Colonic mucosa (tissue), 4 donors: ENCODE data around the gene POMGNT2. TPM values are rescaled to one million over a fixed set of nuclear protein-coding genes. Genes with fewer than 3 reads are reported as not detected.

Source experiments
- DNase-seq: peaks from one replicate; pipeline ENCODE4 v3.0.0-alpha.2; 2020
- H3K27ac ChIP-seq: fragments of 200-600 bp; one replicate; pipeline ENCODE4 v1.8.0; 2021
- H3K27me3 ChIP-seq: fragments of 200-600 bp; one replicate; pipeline ENCODE4 v1.8.0; 2021
- H3K36me3 ChIP-seq: fragments of 200-600 bp; one replicate; pipeline ENCODE4 v1.8.0; 2021
- H3K4me1 ChIP-seq: fragments of 200-600 bp; one replicate; pipeline ENCODE4 v1.8.0; 2021; ENCODE audit warnings: mild to moderate bottlenecking
- H3K4me3 ChIP-seq: fragments of 200-600 bp; one replicate; pipeline ENCODE4 v1.8.0; 2021
- H3K9ac ChIP-seq, 2 donors: one replicate each; pipeline ENCODE4 v1.7.0; 2013; ENCODE audit warnings: control low read depth in 2 of 2, low read depth in 2 of 2, low read length in 2 of 2
- H3K9me3 ChIP-seq: fragments of 200-600 bp; one replicate; pipeline ENCODE4 v1.8.0; 2021
- intact Hi-C: fragments of 100-400 bp; cut with DNase I; formaldehyde crosslinking; loops from one replicate; pipeline ENCODE4 v1.14.1; 2022
- total RNA-seq, 2 donors: library from RNA; stranded (reverse); fragmentation: NEBNext Ultra II Directional in 1 of 2; extraction: Animal tissue kit (Norgen Biotek cat#: 25700) in 1 of 2; gene quantifications; one replicate each; pipeline ENCODE4 v1.2.1, GENCODE V29; 2021
- TF ChIP-seq, protein P1 (sequence below): fragments of 200-600 bp; IDR thresholded peaks from one replicate; pipeline ENCODE4 v1.8.0; 2022; ENCODE audit warnings: antibody characterized with exemption, mild to moderate bottlenecking
- donor health status: healthy.
- donor health status: DM: no; HTN: no; CAD: no.
- donor health status: DM: no; HTN: no; CAD: no.

POMGNT2 gene
- total RNA-seq, 2 donors from 2014 or later: 5.2 to 11.0 TPM

DNA sequence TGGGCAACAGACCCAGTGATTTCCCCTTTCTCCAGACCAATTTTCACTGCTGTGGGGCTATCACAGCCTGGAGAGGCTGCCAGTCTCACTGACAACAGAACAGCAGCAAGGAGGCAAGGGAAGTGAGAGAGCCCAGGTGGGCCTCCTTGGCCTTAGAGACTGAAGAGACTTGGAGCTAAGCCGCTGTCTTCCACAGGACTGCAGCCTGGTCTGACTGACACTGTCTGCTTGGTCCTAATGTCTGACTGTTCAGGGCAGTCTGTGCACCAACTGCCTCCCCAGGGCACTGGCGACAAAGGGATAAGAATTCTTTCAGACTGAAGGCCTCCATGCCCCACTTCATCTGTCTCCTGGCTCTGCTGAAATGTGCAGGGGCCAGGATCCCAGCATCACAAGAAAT lies 11.5 kb downstream of the POMGNT2 start:
- Histone ChIP-seq H3K9me3 (no peaks in the 10 kb centered on the region), H3K4me3 (no peak overlapping the region), H3K9ac (no peak overlapping the region), H3K27ac (no peak overlapping the region), H3K4me1 (no peaks in the 10 kb centered on the region), H3K36me3 (no peaks in the 10 kb centered on the region), H3K27me3 (no peaks in the 10 kb centered on the region)
- intact Hi-C loops: no loop called here
- TF ChIP-seq, protein P1, sequence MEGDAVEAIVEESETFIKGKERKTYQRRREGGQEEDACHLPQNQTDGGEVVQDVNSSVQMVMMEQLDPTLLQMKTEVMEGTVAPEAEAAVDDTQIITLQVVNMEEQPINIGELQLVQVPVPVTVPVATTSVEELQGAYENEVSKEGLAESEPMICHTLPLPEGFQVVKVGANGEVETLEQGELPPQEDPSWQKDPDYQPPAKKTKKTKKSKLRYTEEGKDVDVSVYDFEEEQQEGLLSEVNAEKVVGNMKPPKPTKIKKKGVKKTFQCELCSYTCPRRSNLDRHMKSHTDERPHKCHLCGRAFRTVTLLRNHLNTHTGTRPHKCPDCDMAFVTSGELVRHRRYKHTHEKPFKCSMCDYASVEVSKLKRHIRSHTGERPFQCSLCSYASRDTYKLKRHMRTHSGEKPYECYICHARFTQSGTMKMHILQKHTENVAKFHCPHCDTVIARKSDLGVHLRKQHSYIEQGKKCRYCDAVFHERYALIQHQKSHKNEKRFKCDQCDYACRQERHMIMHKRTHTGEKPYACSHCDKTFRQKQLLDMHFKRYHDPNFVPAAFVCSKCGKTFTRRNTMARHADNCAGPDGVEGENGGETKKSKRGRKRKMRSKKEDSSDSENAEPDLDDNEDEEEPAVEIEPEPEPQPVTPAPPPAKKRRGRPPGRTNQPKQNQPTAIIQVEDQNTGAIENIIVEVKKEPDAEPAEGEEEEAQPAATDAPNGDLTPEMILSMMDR: no peak
- no peak for DNase-seq

DNA sequence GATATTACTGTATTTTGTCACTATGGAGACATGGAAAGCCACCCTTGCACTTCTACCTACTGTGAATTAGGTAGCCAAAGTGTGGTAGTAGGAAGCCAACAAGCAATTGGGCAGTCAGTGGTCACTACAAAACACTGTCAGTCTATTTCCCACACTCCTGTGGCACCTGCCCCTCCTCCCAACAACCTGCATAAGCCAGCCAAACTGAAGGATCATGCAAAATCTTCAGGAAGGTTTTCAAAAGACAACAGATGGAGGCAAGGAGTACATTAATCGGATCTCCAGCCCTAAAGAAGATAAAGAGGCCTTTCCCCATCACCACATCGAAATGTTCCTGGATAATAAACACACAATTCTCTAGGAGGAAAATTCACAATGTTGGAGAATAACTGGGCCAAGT lies 11.9 kb downstream of the POMGNT2 start:
- Histone ChIP-seq H3K4me3 (no peak overlapping the region), H3K27me3 (no peaks in the 10 kb centered on the region), H3K9ac (no peak overlapping the region), H3K4me1 (no peaks in the 10 kb centered on the region), H3K9me3 (no peaks in the 10 kb centered on the region), H3K36me3 (no peaks in the 10 kb centered on the region), H3K27ac (no peak overlapping the region)
- intact Hi-C loops: no loop called here
- TF ChIP-seq, protein P1: no peak
- DNase-seq: no peak

DNA sequence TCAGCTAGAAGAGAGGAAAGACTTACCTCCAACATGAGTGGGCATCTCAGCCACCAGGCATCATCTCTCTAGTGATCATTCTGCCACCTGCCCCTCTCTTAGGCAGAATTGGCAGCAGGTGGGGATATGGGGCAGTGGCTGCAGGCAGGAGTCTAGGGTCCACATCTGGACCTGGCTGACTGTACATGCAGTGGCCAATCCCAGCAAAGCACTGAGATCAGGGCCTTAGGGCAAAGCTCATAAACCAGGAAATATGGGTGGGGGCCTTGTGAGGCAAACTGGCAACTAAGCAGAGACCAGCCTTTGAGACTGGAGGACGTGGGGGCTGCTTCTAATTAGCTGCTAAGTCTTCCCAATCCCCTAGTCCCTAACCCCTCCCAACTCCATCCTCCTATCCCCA lies 12.9 kb downstream of the POMGNT2 start:
- Histone ChIP-seq H3K27me3 (no peaks in the 10 kb centered on the region), H3K27ac (no peak overlapping the region), H3K36me3 (no peaks in the 10 kb centered on the region), H3K9ac (no peak overlapping the region), H3K9me3 (no peaks in the 10 kb centered on the region), H3K4me3 (no peak overlapping the region), H3K4me1 (no peaks in the 10 kb centered on the region)
- no peak for DNase-seq
- intact Hi-C loops: no loop called here
- TF ChIP-seq, protein P1: no peak

DNA sequence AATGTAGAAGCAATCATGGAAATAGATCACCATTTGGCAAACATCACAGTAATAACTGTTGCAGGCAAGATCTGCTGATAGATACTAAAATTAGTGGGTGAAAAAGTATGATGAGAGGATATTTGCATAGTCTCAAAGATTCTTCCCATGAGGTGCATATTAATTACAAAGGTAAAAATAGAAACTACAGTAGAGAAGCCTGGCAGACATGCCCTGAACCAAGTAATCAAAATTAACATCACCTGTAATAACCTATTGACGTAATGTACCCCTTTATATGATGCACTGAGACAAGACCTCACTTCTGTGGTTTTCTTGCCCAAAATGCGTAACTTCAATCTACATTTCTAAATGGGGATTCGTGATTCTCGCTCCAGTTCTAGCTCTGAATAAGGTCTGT lies 14.4 kb downstream of the POMGNT2 start:
- TF ChIP-seq, protein P1: no peak
- no peak overlapping the region for H3K4me3 ChIP-seq
- H3K27me3 ChIP-seq: no peaks in the 10 kb centered on the region
- no peaks in the 10 kb centered on the region for H3K4me1 ChIP-seq
- intact Hi-C loops: no loop called here
- no peaks in the 10 kb centered on the region for H3K36me3 ChIP-seq
- no peaks in the 10 kb centered on the region for H3K9me3 ChIP-seq
- no peak overlapping the region for H3K27ac ChIP-seq
- H3K9ac ChIP-seq: no peak overlapping the region
- no peak for DNase-seq

DNA sequence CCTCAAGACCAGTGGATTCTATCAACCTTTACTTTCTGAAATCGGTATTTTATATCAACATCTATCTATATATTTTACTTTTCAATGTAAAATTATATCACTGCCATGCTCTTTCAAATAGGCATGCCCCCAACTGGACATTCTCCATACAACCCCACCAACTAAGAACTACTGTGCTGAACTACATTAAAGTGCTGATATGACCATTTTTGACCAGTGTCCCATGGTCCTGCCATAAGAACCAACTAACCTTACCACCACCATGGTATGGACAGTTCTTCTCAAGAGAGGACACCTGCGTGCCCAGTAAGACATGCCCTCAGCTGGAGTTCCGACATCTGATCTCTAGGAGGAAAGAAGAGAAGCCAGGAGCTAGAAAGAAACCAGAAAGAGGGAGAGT lies 15.6 kb downstream of the POMGNT2 start:
- Histone ChIP-seq H3K9me3 (no peaks in the 10 kb centered on the region), H3K27me3 (no peaks in the 10 kb centered on the region), H3K36me3 (no peaks in the 10 kb centered on the region), H3K27ac (no peak overlapping the region), H3K9ac (no peak overlapping the region), H3K4me3 (no peak overlapping the region), H3K4me1 (no peaks in the 10 kb centered on the region)
- no peak for DNase-seq
- intact Hi-C loops: no loop called here
- TF ChIP-seq, protein P1: no peak

DNA sequence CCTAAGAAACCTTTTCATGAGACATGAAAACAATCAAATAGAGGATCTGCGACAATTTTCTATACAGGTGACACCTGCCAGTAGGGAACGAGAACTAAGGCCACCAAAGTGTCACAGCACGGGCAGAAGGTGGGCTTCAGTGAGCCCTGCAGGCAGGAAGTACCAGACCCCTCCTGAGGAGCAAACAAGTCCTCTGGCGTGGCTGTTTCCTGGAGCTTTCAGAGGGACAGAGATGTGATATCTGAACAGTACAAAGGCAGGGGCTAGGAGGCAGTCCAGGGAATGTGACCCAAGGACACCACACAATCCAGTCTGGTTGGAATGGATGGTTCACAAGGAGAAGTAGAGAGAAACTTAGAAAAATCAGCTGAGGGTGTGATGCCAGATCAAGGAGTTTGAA lies 16.8 kb downstream of the POMGNT2 start:
- TF ChIP-seq, protein P1: no peak
- no peak overlapping the region for H3K4me3 ChIP-seq
- no peaks in the 10 kb centered on the region for H3K9me3 ChIP-seq
- no peak for DNase-seq
- no peaks in the 10 kb centered on the region for H3K27me3 ChIP-seq
- no peaks in the 10 kb centered on the region for H3K36me3 ChIP-seq
- intact Hi-C loops: no loop called here
- no peaks in the 10 kb centered on the region for H3K4me1 ChIP-seq
- H3K27ac ChIP-seq: no peak overlapping the region
- H3K9ac ChIP-seq: no peak overlapping the region
